ENCODE data around the gene CAMKV.
"Not testable (repeated sequence)": the region's sequence is repeated elsewhere in the genome, so short reads cannot be mapped to it uniquely, and the experiment has no call there.

CAMKV gene, protein sequence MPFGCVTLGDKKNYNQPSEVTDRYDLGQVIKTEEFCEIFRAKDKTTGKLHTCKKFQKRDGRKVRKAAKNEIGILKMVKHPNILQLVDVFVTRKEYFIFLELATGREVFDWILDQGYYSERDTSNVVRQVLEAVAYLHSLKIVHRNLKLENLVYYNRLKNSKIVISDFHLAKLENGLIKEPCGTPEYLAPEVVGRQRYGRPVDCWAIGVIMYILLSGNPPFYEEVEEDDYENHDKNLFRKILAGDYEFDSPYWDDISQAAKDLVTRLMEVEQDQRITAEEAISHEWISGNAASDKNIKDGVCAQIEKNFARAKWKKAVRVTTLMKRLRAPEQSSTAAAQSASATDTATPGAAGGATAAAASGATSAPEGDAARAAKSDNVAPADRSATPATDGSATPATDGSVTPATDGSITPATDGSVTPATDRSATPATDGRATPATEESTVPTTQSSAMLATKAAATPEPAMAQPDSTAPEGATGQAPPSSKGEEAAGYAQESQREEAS

DNA sequence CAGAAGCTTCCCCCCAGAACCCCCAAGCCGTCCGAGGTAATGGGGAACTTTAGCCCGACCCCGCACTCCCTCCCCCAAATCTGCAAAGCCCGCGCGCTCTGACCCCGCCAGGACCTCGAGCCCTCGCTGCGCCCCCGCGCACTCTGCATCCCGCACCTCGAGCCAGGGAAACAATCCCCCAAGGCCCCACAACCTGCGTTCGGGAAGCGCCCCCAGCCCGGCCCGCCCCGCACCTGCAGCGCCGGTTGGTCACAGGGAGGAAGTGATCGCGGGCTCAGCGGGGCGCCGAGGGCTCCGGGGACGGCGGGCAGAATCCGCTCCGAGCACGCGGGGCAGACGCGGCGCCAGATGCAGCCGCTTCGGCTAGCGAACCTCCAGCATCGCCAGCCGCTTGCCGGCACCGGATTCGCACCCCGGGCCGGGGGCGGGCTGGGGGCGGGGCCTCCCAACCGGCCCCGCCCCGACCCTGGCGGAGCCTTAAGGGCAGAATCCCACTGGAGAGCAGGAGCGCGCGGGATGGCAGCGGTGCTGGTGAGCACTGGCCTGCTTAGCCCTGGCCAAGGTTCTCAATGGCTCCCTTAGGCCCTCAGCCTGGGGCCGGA lies at the start of gene CAMKV:
CAMKV (minus strand) TSS at position 382 of the 602 bp plus-strand sequence. CDS start 7,518 bp downstream, outside the sequence.
- in situ Hi-C loops (cut with MboI; ENCODE audit: low sequenced_read_pairs): no loop called here

DNA sequence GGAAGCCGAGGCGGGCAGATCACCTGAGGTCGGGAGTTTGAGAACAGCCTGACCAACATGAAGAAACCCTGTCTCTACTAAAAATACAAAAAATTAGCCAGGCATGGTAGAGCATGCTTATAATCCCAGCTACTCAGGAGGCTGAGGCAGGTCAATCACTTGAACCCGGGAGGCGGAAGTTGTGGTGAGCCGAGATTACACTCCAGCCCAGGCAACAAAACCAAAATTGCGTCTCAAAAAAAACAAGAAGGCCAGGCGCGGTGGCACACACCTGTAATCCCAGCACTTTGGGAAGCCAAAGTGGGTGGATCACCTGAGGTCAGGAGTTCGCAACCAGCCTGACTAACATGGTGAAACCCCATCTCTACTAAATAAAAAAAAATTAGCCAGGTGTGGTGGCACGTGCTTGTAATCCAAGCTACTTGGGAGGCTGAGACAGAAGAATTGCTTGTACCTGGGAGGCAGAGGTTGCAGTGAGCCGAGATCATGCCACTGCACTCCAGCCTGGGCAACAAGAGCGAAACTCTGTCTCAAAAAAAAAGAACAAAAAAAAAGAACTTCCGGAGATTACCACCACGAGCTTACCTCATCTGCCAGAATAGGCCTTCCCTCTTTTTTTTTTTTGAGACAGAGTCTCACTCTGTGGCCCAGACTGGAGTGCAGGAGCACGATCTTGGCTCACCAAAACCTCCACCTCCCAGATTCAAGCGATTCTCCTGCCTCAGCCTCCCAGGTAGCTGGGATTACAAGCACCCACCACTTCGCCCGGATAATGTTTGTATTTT lies 48.3 kb upstream of the CAMKV start:
- in situ Hi-C loops (cut with MboI; ENCODE audit: low sequenced_read_pairs): not testable (repeated sequence)

DNA sequence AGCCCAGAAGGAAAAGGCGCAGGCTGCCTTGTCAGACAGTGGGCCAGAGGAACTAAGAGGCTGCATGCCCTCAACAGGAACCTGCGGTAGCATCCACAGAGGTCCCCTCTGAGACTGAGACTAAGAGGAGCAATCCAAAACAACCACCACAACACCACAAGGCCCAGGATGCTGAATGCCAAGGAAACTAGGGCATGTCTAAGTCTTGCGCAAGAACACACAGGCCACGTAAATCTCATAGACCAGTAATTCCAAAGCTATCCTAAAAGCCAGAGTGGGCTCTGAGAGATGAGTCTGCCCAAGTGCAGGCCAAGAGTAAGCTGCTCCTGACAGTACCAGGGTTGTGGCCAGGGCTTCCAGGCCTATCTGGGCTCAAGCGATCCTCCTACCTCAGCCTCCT lies 47.0 kb upstream of the CAMKV start:
- in situ Hi-C loops (cut with MboI; ENCODE audit: low sequenced_read_pairs): no loop called here

GRCh38 chr3:49914906-49915305 lies 45.2 kb upstream of the CAMKV start:
- in situ Hi-C loops (cut with MboI; ENCODE audit: low sequenced_read_pairs): no loop called here

DNA sequence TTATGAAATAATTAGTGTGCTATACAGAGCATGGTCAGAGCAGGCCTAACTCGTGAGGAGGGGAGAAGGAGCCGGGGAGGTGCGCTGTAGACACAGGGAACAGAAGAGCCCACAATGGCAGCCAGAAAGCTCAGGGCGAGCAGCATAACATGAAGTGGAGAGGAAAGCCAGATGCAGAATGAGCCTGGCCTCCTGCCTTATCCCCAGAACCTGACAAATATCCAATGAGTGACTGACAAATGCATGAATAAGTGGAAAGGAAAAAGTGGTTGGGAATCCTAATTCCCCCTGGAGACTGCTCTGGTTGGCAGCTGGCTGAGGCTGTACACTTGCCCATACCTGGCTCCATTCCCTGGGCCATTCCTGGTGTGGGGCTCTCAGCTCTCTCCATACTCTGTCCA lies 43.2 kb upstream of the CAMKV start:
- in situ Hi-C loops (cut with MboI; ENCODE audit: low sequenced_read_pairs): no loop called here

- in situ Hi-C loops (cut with MboI; ENCODE audit: low sequenced_read_pairs): no loop called here
Measured at GRCh38 chr3:49911611-49912010, 41.9 kb upstream of the CAMKV start.

- in situ Hi-C loops (cut with MboI; ENCODE audit: low sequenced_read_pairs): no loop called here
Measured at GRCh38 chr3:49911124-49911420, 41.4 kb upstream of the CAMKV start.

- in situ Hi-C loops (cut with MboI; ENCODE audit: low sequenced_read_pairs): no loop called here
Measured at GRCh38 chr3:49910409-49911123, 40.9 kb upstream of the CAMKV start.

DNA sequence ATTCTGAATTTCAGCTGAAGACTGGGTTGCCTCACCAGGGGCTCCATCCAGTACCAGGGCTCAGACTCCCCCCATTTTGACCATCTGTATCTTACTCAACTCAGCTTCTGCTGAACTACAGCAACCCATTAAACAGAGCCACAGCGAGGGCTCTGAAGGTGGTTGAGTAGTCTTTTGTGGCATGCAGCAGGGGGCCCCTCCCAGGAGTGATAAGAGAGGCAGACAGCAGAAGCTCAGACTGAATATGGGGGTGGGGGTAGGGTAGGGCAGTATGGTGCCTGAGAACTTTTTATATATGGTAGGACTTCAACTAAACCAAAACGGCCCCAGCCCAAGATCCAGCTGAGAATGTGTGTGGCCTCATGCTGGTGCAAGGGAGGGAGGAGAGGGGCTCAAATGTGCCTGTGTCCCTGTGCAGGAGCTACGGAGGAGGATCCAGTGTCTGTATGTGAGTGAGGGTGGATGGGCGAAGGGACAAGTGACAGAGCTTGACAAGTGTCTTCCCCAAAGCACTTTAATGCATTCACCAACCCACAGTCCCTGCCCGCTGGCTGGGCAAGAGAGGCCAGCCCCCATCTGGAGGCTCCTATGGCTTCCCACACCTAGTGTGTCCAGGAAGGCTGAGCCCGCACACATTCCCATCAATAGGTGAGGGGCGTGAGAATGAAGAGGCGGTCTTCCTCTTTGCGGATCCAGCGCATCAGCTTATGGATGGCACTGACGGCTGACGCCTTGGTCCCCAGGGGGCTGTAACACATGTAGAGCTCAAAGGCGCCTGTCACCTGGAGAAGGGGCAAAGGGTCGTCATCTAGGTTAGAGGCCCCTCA lies 38.9 kb upstream of the CAMKV start:
- in situ Hi-C loops (cut with MboI; ENCODE audit: low sequenced_read_pairs): no loop called here

- in situ Hi-C loops (cut with MboI; ENCODE audit: low sequenced_read_pairs): no loop called here
Measured at GRCh38 chr3:49906073-49906743, 36.5 kb upstream of the CAMKV start.

- in situ Hi-C loops (cut with MboI; ENCODE audit: low sequenced_read_pairs): not testable (repeated sequence)
Measured at GRCh38 chr3:49904448-49904847, 34.7 kb upstream of the CAMKV start.

DNA sequence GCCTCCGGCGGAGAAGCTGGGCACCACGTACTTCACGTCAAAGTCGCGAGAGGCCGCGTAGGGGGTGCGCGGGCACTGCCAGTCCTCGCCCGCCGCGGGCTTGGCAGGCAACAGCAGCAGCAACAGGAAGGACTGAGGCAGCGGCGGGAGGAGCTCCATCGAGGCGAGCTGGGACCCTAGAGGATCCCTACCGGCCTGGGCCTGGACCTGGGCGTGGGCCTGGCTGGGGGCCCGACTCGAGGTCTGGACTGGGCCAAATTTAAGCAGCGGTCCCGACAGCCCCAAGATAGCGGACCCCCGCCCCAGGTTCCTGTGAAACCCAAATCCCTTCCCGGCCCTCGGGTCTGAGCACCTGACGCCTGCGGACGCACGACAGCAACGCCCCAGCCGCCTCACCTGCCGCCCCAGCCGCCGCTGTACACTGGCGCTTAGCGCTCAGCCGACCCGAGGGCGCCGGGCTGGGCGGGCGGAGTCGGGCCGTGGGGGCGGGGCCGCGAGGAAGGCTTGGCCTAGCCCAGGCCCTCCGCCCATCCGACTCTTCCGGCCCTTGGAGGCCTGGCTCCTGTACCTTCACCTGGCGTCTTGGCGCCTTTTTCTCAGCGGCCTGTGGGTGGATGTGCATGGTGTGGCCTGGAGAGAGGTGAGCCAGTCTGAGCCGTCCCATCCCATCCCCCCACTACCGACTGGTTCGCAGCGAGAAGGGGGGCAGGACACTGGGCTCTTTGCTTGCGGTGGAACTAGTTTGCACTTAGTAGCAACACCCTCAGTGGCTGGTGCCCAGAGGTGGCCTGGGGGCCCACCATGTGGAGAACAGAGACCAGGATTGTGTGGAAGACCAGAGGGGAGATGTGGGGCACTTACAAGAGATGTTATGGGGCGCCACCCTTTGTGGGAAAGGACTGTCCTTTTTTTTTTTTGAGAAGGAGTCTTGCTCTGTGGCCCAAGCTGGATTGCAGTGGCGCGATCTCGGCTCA lies 34.0 kb upstream of the CAMKV start, which contains the start of gene MST1R:
MST1R (minus strand) TSS at position 423 of the 974 bp plus-strand sequence; CDS start at position 159, 264 bp downstream.
- in situ Hi-C loops (cut with MboI; ENCODE audit: low sequenced_read_pairs): no loop called here

- in situ Hi-C loops (cut with MboI; ENCODE audit: low sequenced_read_pairs): no loop called here
Measured at GRCh38 chr3:49902511-49903345, 33.0 kb upstream of the CAMKV start.

DNA sequence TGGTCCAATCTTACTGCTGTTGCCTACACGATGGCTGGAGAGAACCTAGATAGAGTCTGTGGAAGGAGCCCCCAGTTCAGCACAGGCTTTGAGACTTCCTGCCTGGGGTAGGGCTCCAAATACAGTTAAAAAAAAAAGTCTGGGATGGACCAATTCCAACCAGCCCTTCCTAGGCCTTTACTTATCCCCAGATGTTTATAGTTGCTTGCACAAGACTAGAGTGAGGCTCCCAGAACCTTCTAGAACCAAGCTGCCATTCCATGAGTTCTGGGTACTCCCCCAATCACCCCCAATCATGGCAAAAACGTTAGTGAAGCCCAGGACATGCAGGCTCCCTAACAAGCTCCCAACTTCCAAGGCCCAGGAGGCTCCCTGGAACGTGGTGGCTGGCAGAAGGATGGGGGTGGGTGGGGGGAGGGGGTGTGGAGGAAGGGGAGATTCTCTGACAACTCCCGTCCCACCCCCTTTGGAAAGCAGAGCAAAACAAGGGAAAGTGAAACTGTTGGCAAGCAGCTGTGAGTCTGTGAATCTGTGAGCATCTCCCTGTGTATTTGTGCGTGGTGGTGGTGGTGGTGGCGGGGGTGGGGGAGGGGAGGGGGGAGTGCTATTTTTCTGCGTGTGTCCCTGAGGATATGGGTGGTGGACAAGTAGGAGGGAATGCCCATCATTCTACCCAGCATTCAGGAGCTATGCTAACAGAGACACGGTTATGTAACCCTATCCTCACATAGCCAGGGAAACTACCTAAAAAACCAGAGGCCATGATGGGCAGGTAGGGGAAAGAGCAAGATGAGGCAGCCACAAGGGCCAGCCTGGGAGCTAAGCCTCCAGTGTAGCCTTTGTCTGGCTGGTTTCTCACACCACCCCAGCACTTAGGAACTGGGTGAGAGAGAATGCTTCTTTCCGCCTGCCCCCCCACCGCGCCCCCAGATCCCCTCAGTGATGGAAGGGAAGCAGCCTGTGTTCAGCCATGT lies 31.9 kb upstream of the CAMKV start:
- in situ Hi-C loops (cut with MboI; ENCODE audit: low sequenced_read_pairs): no loop called here

GRCh38 chr3:49900491-49901153 lies 30.9 kb upstream of the CAMKV start:
- in situ Hi-C loops (cut with MboI; ENCODE audit: low sequenced_read_pairs): no loop called here

GRCh38 chr3:49899815-49900214 lies 30.1 kb upstream of the CAMKV start:
- in situ Hi-C loops (cut with MboI; ENCODE audit: low sequenced_read_pairs): no loop called here
